K562 (cell line): Measurements from ENCODE around the gene RHEB.

Experiments
- ADNP ChIP-seq: fragments of 200-800 bp; sonication (Bioruptor generic); IDR thresholded peaks from 2 replicates; pipeline ENCODE4 v1.6.1; 2016; ENCODE audit warnings: missing genetic modification characterization, missing compliant biosample characterization
- CTCF ChIP-seq, 3 experiments: IDR thresholded peaks in 2 of 3; conservative IDR thresholded peaks in 1 of 3; 2 replicates each; pipeline ENCODE4 v1.5.1; 2011 to 2012; ENCODE audit warnings: low read length in 3 of 3, mild to moderate bottlenecking in 3 of 3, control low read depth in 2 of 3, improper control_type of control experiment in 1 of 3, inconsistent platforms in 1 of 3, low read depth in 1 of 3, mixed read lengths in 1 of 3, moderate library complexity in 1 of 3; ENCODE audit not compliant: insufficient read depth in 2 of 3
- POLR2AphosphoS5 ChIP-seq: IDR thresholded peaks from 2 replicates; pipeline ENCODE4 v1.6.1; 2011; ENCODE audit warnings: mild to moderate bottlenecking, low read depth, low read length, moderate library complexity; ENCODE audit not compliant: control insufficient read depth, insufficient read depth
- SIRT6 ChIP-seq: IDR thresholded peaks from one replicate; pipeline ENCODE4 v1.6.1; 2012; ENCODE audit warnings: low read depth, mild to moderate bottlenecking, control low read depth, inconsistent platforms, low read length, moderate library complexity

GRCh38 chr7:151424799-151425198 lies 94.9 kb downstream of the RHEB start:
- TF ChIP-seq POLR2AphosphoS5, result no peak
- TF ChIP-seq ADNP (tag), result no peak
- TF ChIP-seq CTCF (IDR thresholded peaks at IDR 0.05 in 2 of 3, conservative IDR thresholded peaks at IDR 0.05 in 1 of 3; ENCODE audit: insufficient read depth in 2 of 3, low read depth in 1 of 3, low read length in 3 of 3), result no peak
- TF ChIP-seq SIRT6, result no peak
